NCI-H82 treated with DMSO at 0.1 percent for 48 hours (cell line): ENCODE data around the gene AQP4.

Experiments used
- DNase-seq: peaks from one replicate; lab custom pipeline; 2025; ENCODE audit not compliant: unreplicated experiment; lab: John Stamatoyannopoulos, UW

The AQP4 gene

GRCh38 chr18:26843760-26844159 is 21.7 kb downstream of the AQP4 start:
- no peak for DNase-seq

- no peak for DNase-seq
Measured at GRCh38 chr18:26840965-26841364, 24.5 kb downstream of the AQP4 start.

- DNase-seq: no peak
Measured at GRCh38 chr18:26839609-26840008, 25.9 kb downstream of the AQP4 start.

DNA sequence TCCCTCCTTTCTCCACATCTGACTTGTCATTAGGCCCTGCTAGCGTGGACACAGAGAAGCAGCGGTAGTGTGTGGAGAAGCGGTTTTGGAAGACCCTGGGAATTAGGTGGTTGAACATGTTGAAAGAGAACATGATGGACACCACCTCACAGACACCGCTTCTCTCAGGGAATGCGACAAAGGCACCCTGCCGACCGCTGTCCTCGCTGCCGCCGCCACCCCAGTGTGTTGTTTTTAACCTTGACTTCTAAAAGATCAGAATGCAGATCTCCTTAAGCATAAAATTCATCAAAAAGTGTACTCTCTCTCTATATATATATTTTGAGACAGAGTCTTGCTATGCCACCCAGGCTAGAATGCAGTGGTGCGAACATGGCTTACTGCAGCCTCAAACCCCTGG is 33.2 kb downstream of the AQP4 start:
- DNase-seq: no peak

- no peak for DNase-seq
Measured at GRCh38 chr18:26827581-26827980, 37.9 kb downstream of the AQP4 start.

DNA sequence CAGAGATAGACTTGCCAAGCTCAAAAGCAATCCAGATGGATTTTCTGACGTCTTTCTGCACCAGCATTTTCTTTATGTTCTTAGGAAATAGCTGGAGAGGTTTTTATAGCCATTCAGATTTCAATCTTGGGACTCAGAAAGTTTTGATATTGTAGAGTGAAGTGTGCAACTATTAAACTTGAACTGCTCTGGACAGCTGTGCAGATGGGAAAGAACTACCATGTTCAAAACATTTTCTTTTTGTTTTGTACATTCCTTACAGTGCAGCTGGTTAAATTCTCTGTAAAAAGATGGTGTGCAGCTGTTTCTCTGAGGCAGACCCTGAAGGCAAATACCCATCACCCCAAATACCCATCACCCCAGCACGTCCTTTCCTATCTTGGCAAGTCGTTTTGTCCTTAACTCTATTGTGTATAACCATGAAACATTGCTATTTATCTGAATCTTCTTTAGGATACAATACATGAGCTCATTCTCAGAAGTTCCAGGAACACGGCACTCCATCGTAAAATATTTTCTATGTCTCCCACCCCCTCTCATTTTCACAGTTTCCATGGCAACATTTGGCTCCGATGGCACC is 38.8 kb downstream of the AQP4 start:
- no peak for DNase-seq

DNA sequence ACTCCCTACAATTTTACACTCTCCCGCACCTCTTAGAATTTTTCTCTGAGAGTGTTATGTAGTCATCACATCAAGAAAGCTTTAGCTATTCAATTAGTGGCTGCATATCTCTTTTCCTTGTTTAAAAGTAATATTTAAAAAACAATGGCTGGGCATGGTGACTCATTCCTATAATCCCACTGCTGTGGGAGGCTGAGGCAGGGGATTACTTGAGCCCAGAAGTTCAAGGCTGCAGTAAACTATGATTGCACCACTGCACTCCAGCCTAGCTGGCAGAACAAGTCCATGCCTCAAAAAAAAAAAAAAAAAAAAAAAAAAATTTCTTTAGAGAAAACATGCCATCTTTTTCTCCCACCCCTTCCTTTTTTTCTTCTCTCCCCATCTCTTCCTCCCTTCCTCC is 44.3 kb downstream of the AQP4 start:
- DNase-seq: no peak

GRCh38 chr18:26819046-26819445 is 46.5 kb downstream of the AQP4 start:
- no peak for DNase-seq

GRCh38 chr18:26818461-26818860 is 47.0 kb downstream of the AQP4 start:
- DNase-seq: no peak

- DNase-seq: peak; percentile 58
Measured at GRCh38 chr18:26813043-26813442, 52.5 kb downstream of the AQP4 start.

DNA sequence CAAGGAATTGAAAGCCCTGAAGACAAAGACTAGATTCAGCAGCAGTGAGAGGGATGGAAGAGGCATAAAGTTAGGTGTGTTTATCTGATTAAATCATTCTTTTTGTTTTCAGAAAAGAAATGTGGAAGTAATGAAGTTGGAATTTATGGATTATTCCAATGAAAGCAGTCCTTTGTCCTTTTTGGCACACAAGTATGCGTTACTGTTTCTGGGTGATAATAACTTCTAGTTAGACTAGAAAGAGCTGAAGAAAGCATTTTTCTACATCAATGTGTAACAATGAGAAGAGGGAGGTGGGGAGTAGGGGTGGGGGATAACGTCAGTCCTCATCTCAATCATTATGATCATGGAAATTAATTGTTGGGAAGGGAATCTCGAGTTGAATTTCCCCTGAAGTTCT is 53.0 kb downstream of the AQP4 start:
- no peak for DNase-seq

GRCh38 chr18:26809346-26809745 is 56.2 kb downstream of the AQP4 start:
- no peak for DNase-seq

GRCh38 chr18:26806224-26806623 is 59.3 kb downstream of the AQP4 start:
- DNase-seq: no peak

DNA sequence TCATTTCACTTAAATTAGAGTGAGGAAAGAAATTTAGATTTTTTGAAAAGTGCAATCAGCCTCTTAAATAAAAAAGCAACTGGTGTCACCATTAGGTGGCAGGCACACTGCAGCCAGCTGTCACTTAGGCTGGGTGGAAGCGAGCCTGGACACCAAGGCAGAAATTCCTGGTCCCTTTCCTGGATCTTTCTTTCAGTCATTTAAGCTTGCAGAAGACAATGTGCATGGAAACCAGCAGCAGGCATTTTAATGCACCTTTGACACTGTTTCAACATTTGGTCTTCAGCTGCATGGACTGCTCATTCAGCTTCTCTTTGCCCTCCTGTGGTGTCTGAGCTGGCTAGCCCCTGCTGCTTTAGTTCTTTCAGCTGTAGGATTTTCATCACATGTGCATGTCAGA is 61.0 kb downstream of the AQP4 start:
- no peak for DNase-seq

DNA sequence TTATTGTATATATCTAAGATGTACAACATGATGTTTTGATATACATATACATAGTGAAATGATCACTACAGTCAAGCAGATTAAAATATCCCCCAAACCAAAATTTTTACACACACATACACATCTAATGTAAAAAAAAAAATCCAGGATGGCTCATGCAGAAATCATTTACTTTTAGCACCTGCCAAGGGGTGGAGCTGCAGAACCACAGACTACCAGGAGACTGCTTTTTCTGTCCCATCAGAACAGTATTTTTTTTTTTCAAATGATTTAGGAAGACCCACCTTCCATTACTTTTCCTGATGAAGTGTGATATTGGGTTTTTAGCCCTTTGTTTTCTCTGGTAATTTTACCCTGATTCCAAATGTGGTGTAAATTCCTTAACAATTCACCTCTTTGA is 61.9 kb downstream of the AQP4 start:
- no peak for DNase-seq

DNA sequence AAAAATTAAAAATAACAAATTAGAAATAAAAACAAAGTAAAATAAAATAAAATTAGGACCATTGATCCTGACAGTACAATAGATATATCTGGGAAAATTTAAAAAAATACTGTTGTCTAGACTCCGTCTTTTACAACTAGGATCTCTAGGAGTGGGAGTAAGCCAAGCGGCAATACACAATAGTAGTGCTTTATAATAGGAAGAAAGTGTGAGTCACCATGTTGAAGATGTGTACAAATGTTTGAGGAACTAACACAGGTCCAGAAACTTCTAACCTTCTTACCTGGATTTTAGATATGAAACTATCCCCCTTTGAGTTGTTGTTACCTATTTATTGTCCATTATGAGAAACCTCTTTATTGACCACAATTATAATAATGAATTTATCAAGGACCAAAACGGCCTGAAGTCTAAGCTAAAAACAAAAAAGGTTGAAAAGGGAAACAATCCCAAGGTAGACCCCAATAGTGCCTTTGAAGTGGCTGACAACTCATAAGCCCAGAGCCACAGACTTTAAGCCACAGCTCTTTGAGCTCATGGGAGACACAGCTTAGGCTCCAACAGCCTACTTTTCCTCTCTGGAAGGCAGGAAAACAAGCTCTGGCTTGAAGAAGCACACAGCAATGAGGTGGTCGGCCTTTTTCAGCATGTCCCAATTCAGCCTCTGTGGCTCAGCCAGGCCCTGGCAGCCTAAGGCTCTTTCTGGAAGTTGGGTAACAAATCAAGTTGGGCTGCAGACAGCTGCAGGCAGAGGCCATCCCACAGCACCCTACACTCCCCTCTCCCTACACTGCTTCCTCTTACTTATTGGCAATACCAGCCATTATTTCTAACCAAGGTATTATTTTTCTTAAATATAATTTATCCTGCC is 62.9 kb downstream of the AQP4 start:
- DNase-seq: no peak
